NB4 (cell line): ENCODE measurements around the gene PCDHA2.

Experiments
- MYC ChIP-seq: IDR thresholded peaks from 2 replicates; pipeline ENCODE4 v1.6.1; 2011; ENCODE audit warnings: low read depth, low read length
- POLR2A ChIP-seq: IDR thresholded peaks from 2 replicates; pipeline ENCODE4 v1.6.1; 2011; ENCODE audit warnings: mild to moderate bottlenecking; ENCODE audit not compliant: insufficient read length; ENCODE audit errors: extremely low read depth
- TF ChIP-seq, protein P1 (sequence below): IDR thresholded peaks from 2 replicates; pipeline ENCODE4 v1.6.1; 2011; ENCODE audit warnings: low read depth, low read length
- TF ChIP-seq, protein P2 (sequence below): IDR thresholded peaks from one replicate; pipeline ENCODE4 v1.5.1; 2012; ENCODE audit warnings: low read depth, low read length

DNA sequence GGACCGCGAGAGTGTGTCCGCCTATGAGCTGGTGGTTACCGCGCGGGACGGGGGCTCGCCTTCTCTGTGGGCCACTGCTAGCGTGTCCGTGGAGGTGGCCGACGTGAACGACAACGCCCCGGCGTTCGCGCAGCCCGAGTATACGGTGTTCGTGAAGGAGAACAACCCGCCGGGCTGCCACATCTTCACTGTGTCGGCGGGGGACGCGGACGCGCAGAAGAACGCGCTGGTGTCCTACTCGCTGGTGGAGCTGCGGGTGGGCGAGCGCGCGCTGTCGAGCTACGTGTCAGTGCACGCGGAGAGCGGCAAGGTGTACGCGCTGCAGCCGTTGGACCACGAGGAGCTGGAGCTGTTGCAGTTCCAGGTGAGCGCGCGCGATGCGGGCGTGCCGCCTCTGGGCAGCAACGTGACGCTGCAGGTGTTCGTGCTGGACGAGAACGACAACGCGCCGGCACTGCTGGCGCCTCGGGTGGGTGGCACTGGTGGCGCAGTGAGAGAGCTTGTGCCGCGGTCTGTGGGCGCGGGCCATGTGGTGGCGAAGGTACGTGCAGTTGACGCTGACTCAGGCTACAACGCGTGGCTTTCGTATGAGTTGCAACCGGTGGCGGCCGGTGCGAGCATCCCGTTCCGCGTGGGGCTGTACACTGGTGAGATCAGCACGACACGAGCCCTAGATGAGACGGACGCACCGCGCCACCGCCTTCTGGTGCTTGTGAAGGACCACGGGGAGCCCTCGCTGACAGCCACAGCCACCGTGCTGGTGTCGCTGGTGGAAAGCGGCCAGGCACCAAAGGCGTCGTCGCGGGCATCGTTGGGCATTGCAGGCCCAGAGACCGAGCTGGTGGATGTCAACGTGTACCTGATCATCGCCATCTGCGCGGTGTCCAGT is 41.2 kb downstream of the PCDHA2 start:
- TF ChIP-seq, protein P1, sequence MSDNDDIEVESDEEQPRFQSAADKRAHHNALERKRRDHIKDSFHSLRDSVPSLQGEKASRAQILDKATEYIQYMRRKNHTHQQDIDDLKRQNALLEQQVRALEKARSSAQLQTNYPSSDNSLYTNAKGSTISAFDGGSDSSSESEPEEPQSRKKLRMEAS: no peak
- TF ChIP-seq, protein P2, sequence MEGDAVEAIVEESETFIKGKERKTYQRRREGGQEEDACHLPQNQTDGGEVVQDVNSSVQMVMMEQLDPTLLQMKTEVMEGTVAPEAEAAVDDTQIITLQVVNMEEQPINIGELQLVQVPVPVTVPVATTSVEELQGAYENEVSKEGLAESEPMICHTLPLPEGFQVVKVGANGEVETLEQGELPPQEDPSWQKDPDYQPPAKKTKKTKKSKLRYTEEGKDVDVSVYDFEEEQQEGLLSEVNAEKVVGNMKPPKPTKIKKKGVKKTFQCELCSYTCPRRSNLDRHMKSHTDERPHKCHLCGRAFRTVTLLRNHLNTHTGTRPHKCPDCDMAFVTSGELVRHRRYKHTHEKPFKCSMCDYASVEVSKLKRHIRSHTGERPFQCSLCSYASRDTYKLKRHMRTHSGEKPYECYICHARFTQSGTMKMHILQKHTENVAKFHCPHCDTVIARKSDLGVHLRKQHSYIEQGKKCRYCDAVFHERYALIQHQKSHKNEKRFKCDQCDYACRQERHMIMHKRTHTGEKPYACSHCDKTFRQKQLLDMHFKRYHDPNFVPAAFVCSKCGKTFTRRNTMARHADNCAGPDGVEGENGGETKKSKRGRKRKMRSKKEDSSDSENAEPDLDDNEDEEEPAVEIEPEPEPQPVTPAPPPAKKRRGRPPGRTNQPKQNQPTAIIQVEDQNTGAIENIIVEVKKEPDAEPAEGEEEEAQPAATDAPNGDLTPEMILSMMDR: no peak
- TF ChIP-seq POLR2A (no peak), MYC (no peak)
